HCT116 (cell line): ENCODE measurements around the gene TULP4. TPM values are rescaled to one million over a fixed set of nuclear protein-coding genes. Genes with fewer than 3 reads are reported as not detected.

Experiments
- ATAC-seq: fragments of 200-7000 bp; cut with Tn5 transposase; 2 replicates; pipeline ENCODE4 v1.9.1; 2020; ENCODE audit warnings: mild to moderate bottlenecking, moderate library complexity
- BruUV-seq: library from RNA; stranded (reverse); fragments of 400-500 nt; replicated peaks from 2 replicates; lab custom pipeline; 2021; lab: Mats Ljungman, UMichigan
- CTCF ChIA-PET: fragments of 300-600 bp; sonication (Branson Sonifier 250); formaldehyde crosslinking; loops from one replicate; lab custom pipeline; 2021; ENCODE audit warnings: antibody characterized with exemption; lab: Charles Lee
- POLR2A ChIA-PET: fragments of 300-600, 350-600 bp; sonication (Branson Sonifier 250); formaldehyde crosslinking; loops from one replicate; lab custom pipeline; 2021; ENCODE audit warnings: antibody characterized with exemption; lab: Charles Lee
- RAD21 ChIA-PET, 2 experiments: fragments of 300-600 bp; sonication (Branson Sonifier 250); formaldehyde crosslinking; loops; one replicate each; lab custom pipeline; 2023; ENCODE audit warnings: low total read pairs in 2 of 2; ENCODE audit not compliant: uncharacterized antibody in 2 of 2, unreplicated experiment in 2 of 2, low non-redundant PET in 1 of 2; lab: Charles Lee
- DNase-seq: peaks from one replicate; pipeline ENCODE4 v3.0.0-alpha.2; 2010; ENCODE audit warnings: low read depth, low spot score
- H2AFZ ChIP-seq: fragments of 200-600 bp; shearing (Covaris generic), sonication (generic); 2 replicates; pipeline ENCODE4 v1.6.1; 2017; ENCODE audit warnings: low read depth, mixed run types, mixed read lengths, antibody characterized with exemption, low read length; ENCODE audit not compliant: poor library complexity, severe bottlenecking
- H3K27ac ChIP-seq: 2 replicates; pipeline ENCODE4 v1.5.1; 2012; ENCODE audit warnings: low read depth, low read length
- H3K27me3 ChIP-seq: fragments of 200-600 bp; sonication (generic); 2 replicates; pipeline ENCODE4 v1.6.1; 2016; ENCODE audit warnings: mixed run types, low read length, mixed read lengths; ENCODE audit not compliant: insufficient read depth
- H3K36me3 ChIP-seq, 2 experiments: fragments of 200-500 bp in 1 of 2; fragments of 200-600 bp in 1 of 2; sonication (Bioruptor generic) in 1 of 2; sonication (generic) in 1 of 2; 2 replicates each; pipeline versions ENCODE4 v1.5.1 to v1.6.1; 2014 to 2016; ENCODE audit warnings: low read length in 2 of 2, inconsistent platforms in 1 of 2, mixed read lengths in 1 of 2, mixed run types in 1 of 2; ENCODE audit not compliant: insufficient read depth in 2 of 2, control insufficient read depth in 1 of 2
- H3K4me1 ChIP-seq, 2 experiments: fragments of 200-600 bp in 1 of 2; sonication (generic) in 1 of 2; 2 replicates each; pipeline versions ENCODE4 v1.5.1 to v1.6.1; 2012 to 2017; ENCODE audit warnings: low read length in 2 of 2, inconsistent platforms in 1 of 2, mild to moderate bottlenecking in 1 of 2, mixed read lengths in 1 of 2, mixed run types in 1 of 2, moderate library complexity in 1 of 2; ENCODE audit not compliant: insufficient read depth in 2 of 2, control insufficient read depth in 1 of 2
- H3K4me2 ChIP-seq: fragments of 200-600 bp; sonication (generic); 2 replicates; pipeline ENCODE4 v1.6.1; 2017; ENCODE audit warnings: mixed run types, low read length, mixed read lengths
- H3K4me3 ChIP-seq, 2 experiments: fragments of 200-600 bp in 1 of 2; sonication (generic) in 1 of 2; replicated peaks in 1 of 2; 2 replicates each; pipeline ENCODE4 v1.5.1; 2011 to 2016; ENCODE audit warnings: low read length in 2 of 2, control low read depth in 1 of 2, low read depth in 1 of 2, mild to moderate bottlenecking in 1 of 2, mixed read lengths in 1 of 2, mixed run types in 1 of 2
- H3K79me2 ChIP-seq: fragments of 200-600 bp; sonication (generic); 2 replicates; pipeline ENCODE4 v1.6.1; 2017; ENCODE audit warnings: mild to moderate bottlenecking, mixed run types, low read length, moderate library complexity, mixed read lengths; ENCODE audit not compliant: insufficient read depth
- H3K9ac ChIP-seq: fragments of 200-600 bp; sonication (generic); 2 replicates; pipeline ENCODE4 v1.6.1; 2016; ENCODE audit warnings: low read length, mixed read lengths
- H3K9me2 ChIP-seq: fragments of 200-600 bp; sonication (generic), shearing (Covaris generic); 2 replicates; pipeline ENCODE4 v1.6.1; 2017; ENCODE audit warnings: mixed run types, mild to moderate bottlenecking, moderate library complexity; ENCODE audit not compliant: insufficient read depth
- H3K9me3 ChIP-seq, 2 experiments: fragments of 200-500 bp in 1 of 2; fragments of 200-600 bp in 1 of 2; sonication (Bioruptor generic) in 1 of 2; sonication (generic) in 1 of 2; 2 replicates each; pipeline ENCODE4 v1.6.1; 2014 to 2017; ENCODE audit warnings: low read length in 2 of 2, mixed read lengths in 2 of 2, inconsistent platforms in 1 of 2, low read depth in 1 of 2, mild to moderate bottlenecking in 1 of 2, mixed run types in 1 of 2, moderate library complexity in 1 of 2; ENCODE audit not compliant: control insufficient read depth in 1 of 2, insufficient read depth in 1 of 2
- H4K20me1 ChIP-seq: fragments of 200-600 bp; sonication (generic), shearing (Covaris generic); 2 replicates; pipeline ENCODE4 v1.6.1; 2017; ENCODE audit warnings: mixed run types, mild to moderate bottlenecking, moderate library complexity; ENCODE audit not compliant: insufficient read depth
- ATF3 ChIP-seq: IDR thresholded peaks from 2 replicates; pipeline ENCODE4 v1.6.1; 2012
- ELF1 ChIP-seq: IDR thresholded peaks from 2 replicates; pipeline ENCODE4 v1.6.1; 2012; ENCODE audit warnings: low read depth, borderline replicate concordance
- EZH2 ChIP-seq: fragments of 200-600 bp; sonication (generic); IDR thresholded peaks from 2 replicates; pipeline ENCODE4 v1.6.1; 2017; ENCODE audit warnings: antibody characterized with exemption, mixed run types
- EZH2phosphoT487 ChIP-seq: fragments of 200-600 bp; IDR thresholded peaks from 2 replicates; pipeline ENCODE4 v1.6.1; 2018; ENCODE audit warnings: antibody characterized with exemption, borderline replicate concordance
- FOSL1 ChIP-seq: IDR thresholded peaks from 2 replicates; pipeline ENCODE4 v1.6.1; 2012; ENCODE audit warnings: low read depth
- JUND ChIP-seq: IDR thresholded peaks from 2 replicates; pipeline ENCODE4 v1.6.1; 2012
- MAX ChIP-seq: IDR thresholded peaks from 2 replicates; pipeline ENCODE4 v1.6.1; 2012
- POLR2AphosphoS5 ChIP-seq: IDR thresholded peaks from 2 replicates; pipeline ENCODE4 v1.6.1; 2011; ENCODE audit warnings: mild to moderate bottlenecking, low read depth, low read length, moderate library complexity
- RAD21 ChIP-seq: IDR thresholded peaks from 2 replicates; pipeline ENCODE4 v1.6.1; 2012; ENCODE audit warnings: low read depth, mild to moderate bottlenecking
- SIN3A ChIP-seq: IDR thresholded peaks from 2 replicates; pipeline ENCODE4 v1.6.1; 2012; ENCODE audit warnings: low read depth
- SP1 ChIP-seq: IDR thresholded peaks from 2 replicates; pipeline ENCODE4 v1.6.1; 2012; ENCODE audit warnings: low read depth
- SRF ChIP-seq: IDR thresholded peaks from 2 replicates; pipeline ENCODE4 v1.6.1; 2012; ENCODE audit warnings: low read depth
- TCF7L2 ChIP-seq: IDR thresholded peaks from 2 replicates; pipeline ENCODE4 v1.7.0; 2011; ENCODE audit warnings: borderline replicate concordance, inconsistent platforms; ENCODE audit not compliant: insufficient read depth, insufficient read length; ENCODE audit errors: extremely low read depth
- YY1 ChIP-seq: IDR thresholded peaks from 2 replicates; pipeline ENCODE4 v1.6.1; 2011; ENCODE audit warnings: low read length, low read depth, moderate library complexity, mild to moderate bottlenecking; ENCODE audit not compliant: insufficient replicate concordance; ENCODE audit errors: extremely low read depth
- ZBTB33 ChIP-seq: IDR thresholded peaks from 2 replicates; pipeline ENCODE4 v1.6.1; 2011; ENCODE audit warnings: mild to moderate bottlenecking, low read length, moderate library complexity; ENCODE audit not compliant: insufficient replicate concordance; ENCODE audit errors: extremely low read depth
- ZNF274 ChIP-seq: fragments of 200-500 bp; sonication (Bioruptor generic); IDR thresholded peaks from 2 replicates; pipeline ENCODE4 v1.6.1; 2014; ENCODE audit warnings: mild to moderate bottlenecking, low read depth, low read length, inconsistent platforms
- intact Hi-C: fragments of 100-400 bp; cut with micrococcal nuclease; formaldehyde crosslinking; loops from 2 replicates; pipeline ENCODE4 v1.10.0; 2022
- total RNA-seq: library from RNA; stranded (reverse); gene quantifications from one replicate; pipeline ENCODE4 v1.2.1, GENCODE V29; 2021; ENCODE audit not compliant: unreplicated experiment

The TULP4 gene
- total RNA-seq, 1 experiment from 2014 or later, result 70.8 TPM

GRCh38 chr6:158330016-158330415 is 17.8 kb downstream of the TULP4 start:
- RAD21 ChIA-PET, result no interaction called here
- POLR2A ChIA-PET, result no interaction called here
- no peaks in the 10 kb centered on the region for H3K9me2 ChIP-seq
- DNase-seq (no peak), ATAC-seq (no peak)
- H3K9me3 ChIP-seq, result peaks cover 0 to 13% of the 10 kb centered on the region in 2 experiments; a peak in 1 of 4 replicates
- H3K4me1 ChIP-seq, result peaks cover 3 to 7% of the 10 kb centered on the region in 2 experiments; a peak in 1 of 4 replicates
- TF ChIP-seq EZH2, result no peak
- no peak for TF ChIP-seq RAD21
- TF ChIP-seq POLR2AphosphoS5, result no peak
- no peak for TF ChIP-seq MAX
- TF ChIP-seq SRF, result no peak
- TF ChIP-seq ATF3, result no peak
- no peak for TF ChIP-seq JUND
- no peak for TF ChIP-seq ZNF274
- no peak for TF ChIP-seq TCF7L2
- TF ChIP-seq EZH2phosphoT487, result no peak
- no peak for TF ChIP-seq ELF1
- TF ChIP-seq FOSL1, result no peak
- TF ChIP-seq SP1, result no peak
- no peak for TF ChIP-seq ZBTB33
- no peak for TF ChIP-seq YY1
- TF ChIP-seq SIN3A, result no peak
- H3K4me2 ChIP-seq, result no peak overlapping the region
- H3K27me3 ChIP-seq, result no peaks in the 10 kb centered on the region
- no peak overlapping the region for H3K27ac ChIP-seq
- BruUV-seq, result no TSS peak
- H3K36me3 ChIP-seq, result 0 out of 4 replicates have a peak, but pooled peaks cover 0 to 4% of the 10 kb centered on the region in 2 experiments
- CTCF ChIA-PET, result no interaction called here
- H3K79me2 ChIP-seq, result peaks cover 57% of the 10 kb centered on the region
- H3K9ac ChIP-seq, result no peak overlapping the region
- H2AFZ ChIP-seq, result no peak overlapping the region
- intact Hi-C loops, result no loop called here
- no peaks in the 10 kb centered on the region for H4K20me1 ChIP-seq
- no peak overlapping the region for H3K4me3 ChIP-seq
